H9 (cell line): ENCODE measurements around the gene NR3C2. TPM values are rescaled to one million over a fixed set of nuclear protein-coding genes. Genes with fewer than 3 reads are reported as not detected.

Experiments
- DNase-seq: peaks from one replicate; pipeline ENCODE4 v3.0.0-alpha.2; 2017
- H2AFZ ChIP-seq: one replicate; pipeline ENCODE4 v1.6.1; 2013; ENCODE audit warnings: mild to moderate bottlenecking, low read length, control low read depth, moderate library complexity
- H2AK5ac ChIP-seq: 2 replicates; pipeline ENCODE4 v1.6.1; 2013; ENCODE audit warnings: low read length, control low read depth, mixed read lengths; ENCODE audit not compliant: insufficient read length
- H2BK120ac ChIP-seq: one replicate; pipeline ENCODE4 v1.6.1; 2013; ENCODE audit warnings: low read depth, mild to moderate bottlenecking, low read length, control low read depth, inconsistent platforms; ENCODE audit not compliant: poor library complexity, severe bottlenecking
- H2BK12ac ChIP-seq: 2 replicates; pipeline ENCODE4 v1.6.1; 2013; ENCODE audit warnings: low read length, control low read depth, mixed read lengths, low read depth; ENCODE audit not compliant: insufficient read length
- H2BK15ac ChIP-seq: 2 replicates; pipeline ENCODE4 v1.6.1; 2013; ENCODE audit warnings: low read depth, low read length, control low read depth
- H2BK20ac ChIP-seq: one replicate; pipeline ENCODE4 v1.6.1; 2013; ENCODE audit warnings: low read depth, mild to moderate bottlenecking, low read length, control low read depth, inconsistent platforms; ENCODE audit not compliant: poor library complexity, severe bottlenecking
- H2BK5ac ChIP-seq: 2 replicates; pipeline ENCODE4 v1.6.1; 2013; ENCODE audit warnings: low read length, control low read depth, mixed read lengths; ENCODE audit not compliant: insufficient read length
- H3K14ac ChIP-seq: 2 replicates; pipeline ENCODE4 v1.6.1; 2013; ENCODE audit warnings: low read length, control low read depth; ENCODE audit not compliant: insufficient read depth
- H3K18ac ChIP-seq: 2 replicates; pipeline ENCODE4 v1.6.1; 2013; ENCODE audit warnings: low read depth, mild to moderate bottlenecking, mixed read lengths, low read length, control low read depth; ENCODE audit not compliant: insufficient read length
- H3K23ac ChIP-seq: 2 replicates; pipeline ENCODE4 v1.6.1; 2013; ENCODE audit warnings: low read length, control low read depth, mixed read lengths, low read depth; ENCODE audit not compliant: insufficient read length
- H3K23me2 ChIP-seq: 2 replicates; pipeline ENCODE4 v1.6.1; 2013; ENCODE audit warnings: low read depth, mild to moderate bottlenecking, mixed read lengths, low read length, control low read depth; ENCODE audit not compliant: insufficient read length, poor library complexity, severe bottlenecking
- H3K27ac ChIP-seq: 2 replicates; pipeline ENCODE4 v1.5.1; 2013; ENCODE audit warnings: low read length, control low read depth, mixed read lengths, low read depth; ENCODE audit not compliant: insufficient read length
- H3K27me3 ChIP-seq: 2 replicates; pipeline ENCODE4 v1.6.1; 2013; ENCODE audit warnings: low read length, control low read depth, inconsistent platforms; ENCODE audit not compliant: insufficient read depth
- H3K4ac ChIP-seq: 2 replicates; pipeline ENCODE4 v1.6.1; 2013; ENCODE audit warnings: low read depth, mild to moderate bottlenecking, control low read depth, inconsistent platforms, low read length, moderate library complexity
- H3K4me1 ChIP-seq: 2 replicates; pipeline ENCODE4 v1.6.1; 2013; ENCODE audit warnings: low read length, control low read depth, inconsistent platforms; ENCODE audit not compliant: insufficient read depth
- H3K4me2 ChIP-seq: 2 replicates; pipeline ENCODE4 v1.6.1; 2013; ENCODE audit warnings: low read length, control low read depth, mixed read lengths; ENCODE audit not compliant: insufficient read length, insufficient read depth
- H3K56ac ChIP-seq: 2 replicates; pipeline ENCODE4 v1.6.1; 2013; ENCODE audit warnings: low read depth, mild to moderate bottlenecking, mixed read lengths, low read length, control low read depth; ENCODE audit not compliant: insufficient read length
- H3K79me1 ChIP-seq: 2 replicates; pipeline ENCODE4 v1.6.1; 2013; ENCODE audit warnings: low read depth, mild to moderate bottlenecking, moderate library complexity, low read length, control low read depth, inconsistent platforms; ENCODE audit not compliant: insufficient read depth, poor library complexity, severe bottlenecking
- H3K79me2 ChIP-seq: 2 replicates; pipeline ENCODE4 v1.6.1; 2013; ENCODE audit warnings: low read length, control low read depth, inconsistent platforms; ENCODE audit not compliant: insufficient read depth
- H3K9ac ChIP-seq: 2 replicates; pipeline ENCODE4 v1.6.1; 2013; ENCODE audit warnings: low read length, control low read depth, mixed read lengths; ENCODE audit not compliant: insufficient read length; ENCODE audit errors: extremely low read depth
- H3K9me3 ChIP-seq: one replicate; pipeline ENCODE4 v1.6.1; 2013; ENCODE audit warnings: low read depth, low read length, inconsistent platforms; ENCODE audit not compliant: control insufficient read depth
- H3T11ph ChIP-seq: one replicate; pipeline ENCODE4 v1.6.1; 2013; ENCODE audit warnings: mild to moderate bottlenecking, low read length, control low read depth, inconsistent platforms
- H4K20me1 ChIP-seq: one replicate; pipeline ENCODE4 v1.6.1; 2013; ENCODE audit not compliant: control insufficient read depth, insufficient read length, insufficient read depth
- H4K5ac ChIP-seq: 2 replicates; pipeline ENCODE4 v1.6.1; 2013; ENCODE audit warnings: low read depth, mild to moderate bottlenecking, mixed read lengths, low read length, control low read depth; ENCODE audit not compliant: insufficient read length
- H4K8ac ChIP-seq: replicated peaks from 2 replicates; pipeline ENCODE4 v1.6.1; 2013; ENCODE audit warnings: low read length, control low read depth, mixed read lengths, low read depth; ENCODE audit not compliant: insufficient read length
- H4K91ac ChIP-seq: 2 replicates; pipeline ENCODE4 v1.6.1; 2013; ENCODE audit warnings: low read depth, mild to moderate bottlenecking, moderate library complexity, mixed read lengths, low read length, control low read depth; ENCODE audit not compliant: insufficient read length
- H3K27ac Mint-ChIP-seq, 3 experiments: 2 replicates in 2 of 3; 3 replicates in 1 of 3; pipeline ENCODE4 v1.8.0; 2020 to 2021; ENCODE audit warnings: mixed read lengths in 3 of 3, mild to moderate bottlenecking in 1 of 3, moderate library complexity in 1 of 3
- H3K27me3 Mint-ChIP-seq: 2 replicates; pipeline ENCODE4 v1.8.0; 2021; ENCODE audit warnings: low read depth, mild to moderate bottlenecking, moderate library complexity, mixed read lengths
- H3K36me3 Mint-ChIP-seq, 3 experiments: 2 replicates in 2 of 3; 3 replicates in 1 of 3; pipeline ENCODE4 v1.8.0; 2020 to 2021; ENCODE audit warnings: low read depth in 3 of 3, mixed read lengths in 3 of 3; ENCODE audit not compliant: insufficient read depth in 1 of 3
- H3K4me1 Mint-ChIP-seq, 2 experiments: 2 replicates each; pipeline ENCODE4 v1.8.0; 2020; ENCODE audit warnings: mixed read lengths in 2 of 2
- H3K4me3 Mint-ChIP-seq, 2 experiments: 2 replicates in 1 of 2; 3 replicates in 1 of 2; pipeline ENCODE4 v1.8.0; 2020 to 2021; ENCODE audit warnings: mild to moderate bottlenecking in 2 of 2, mixed read lengths in 2 of 2, moderate library complexity in 1 of 2
- H3K9me3 Mint-ChIP-seq, 2 experiments: 2 replicates in 1 of 2; 3 replicates in 1 of 2; pipeline ENCODE4 v1.8.0; 2020; ENCODE audit warnings: mild to moderate bottlenecking in 2 of 2, mixed read lengths in 2 of 2, moderate library complexity in 1 of 2
- WGBS: extraction: QIAGEN DNeasy Blood & Tissue Kit; methylation state at CpG from one replicate; pipeline ENCODE4 v1.1.7; 2013; ENCODE audit warnings: missing lambda C conversion rate, low lambda C conversion rate, mixed read lengths; ENCODE audit not compliant: insufficient read length; ENCODE audit errors: extremely low coverage; 5-methylcytosine and 5-hydroxymethylcytosine counted together
- total RNA-seq: library from RNA; stranded (reverse); gene quantifications from 2 replicates; pipeline ENCODE4 v1.2.1, GENCODE V29; 2021
- TF ChIP-seq, protein P1 (sequence below): fragments of 200-600 bp; sonication (generic); conservative IDR thresholded peaks from 3 replicates; pipeline ENCODE4 v1.8.0; 2021; ENCODE audit warnings: antibody characterized with exemption, mild to moderate bottlenecking

The NR3C2 gene
- total RNA-seq, 1 experiment from 2014 or later: 1.4 TPM

DNA sequence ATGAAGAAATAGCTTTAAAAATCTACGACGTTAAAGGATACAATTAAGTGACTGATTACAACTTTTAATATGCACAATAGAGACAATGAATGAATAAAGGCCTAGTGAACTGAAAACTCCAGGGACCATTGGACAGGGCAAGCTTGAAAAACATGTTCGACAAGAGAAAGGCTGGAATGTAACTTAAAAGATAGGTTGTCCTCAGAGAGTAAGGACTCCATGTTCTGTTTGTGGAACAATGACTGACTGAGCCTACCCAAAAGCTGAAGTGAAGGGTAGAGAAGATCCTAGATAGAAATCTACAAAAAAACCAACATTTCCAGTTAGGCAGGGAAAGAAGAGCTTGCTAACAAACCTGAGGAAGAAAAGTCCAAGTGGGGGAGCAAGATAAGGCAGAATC lies 173.4 kb downstream of the NR3C2 start:
- H3K4me3 Mint-ChIP-seq: no peak overlapping the region
- H3K4me1 Mint-ChIP-seq: no peaks in the 10 kb centered on the region
- no peak overlapping the region for H2BK120ac ChIP-seq
- no peak overlapping the region for H4K8ac ChIP-seq
- TF ChIP-seq, protein P1, sequence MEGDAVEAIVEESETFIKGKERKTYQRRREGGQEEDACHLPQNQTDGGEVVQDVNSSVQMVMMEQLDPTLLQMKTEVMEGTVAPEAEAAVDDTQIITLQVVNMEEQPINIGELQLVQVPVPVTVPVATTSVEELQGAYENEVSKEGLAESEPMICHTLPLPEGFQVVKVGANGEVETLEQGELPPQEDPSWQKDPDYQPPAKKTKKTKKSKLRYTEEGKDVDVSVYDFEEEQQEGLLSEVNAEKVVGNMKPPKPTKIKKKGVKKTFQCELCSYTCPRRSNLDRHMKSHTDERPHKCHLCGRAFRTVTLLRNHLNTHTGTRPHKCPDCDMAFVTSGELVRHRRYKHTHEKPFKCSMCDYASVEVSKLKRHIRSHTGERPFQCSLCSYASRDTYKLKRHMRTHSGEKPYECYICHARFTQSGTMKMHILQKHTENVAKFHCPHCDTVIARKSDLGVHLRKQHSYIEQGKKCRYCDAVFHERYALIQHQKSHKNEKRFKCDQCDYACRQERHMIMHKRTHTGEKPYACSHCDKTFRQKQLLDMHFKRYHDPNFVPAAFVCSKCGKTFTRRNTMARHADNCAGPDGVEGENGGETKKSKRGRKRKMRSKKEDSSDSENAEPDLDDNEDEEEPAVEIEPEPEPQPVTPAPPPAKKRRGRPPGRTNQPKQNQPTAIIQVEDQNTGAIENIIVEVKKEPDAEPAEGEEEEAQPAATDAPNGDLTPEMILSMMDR: no peak
- no peaks in the 10 kb centered on the region for H3K79me1 ChIP-seq
- H4K20me1 ChIP-seq: no peaks in the 10 kb centered on the region
- H3K4me2 ChIP-seq: no peak overlapping the region
- no peaks in the 10 kb centered on the region for H3K79me2 ChIP-seq
- H2BK12ac ChIP-seq: no peak overlapping the region
- no peaks in the 10 kb centered on the region for H3K9me3 ChIP-seq
- H3K27me3 ChIP-seq: no peaks in the 10 kb centered on the region
- no peak overlapping the region for H3K9ac ChIP-seq
- H3K23me2 ChIP-seq: no peaks in the 10 kb centered on the region
- no peak overlapping the region for H3K23ac ChIP-seq
- H3K27ac ChIP-seq: no peak overlapping the region
- H3K27ac Mint-ChIP-seq: no peak overlapping the region
- no peak overlapping the region for H2AK5ac ChIP-seq
- no peaks in the 10 kb centered on the region for H3K36me3 Mint-ChIP-seq
- H2AFZ ChIP-seq: no peak overlapping the region
- no peak overlapping the region for H3K18ac ChIP-seq
- H3K56ac ChIP-seq: no peak overlapping the region
- H2BK15ac ChIP-seq: no peak overlapping the region
- H4K5ac ChIP-seq: no peak overlapping the region
- H2BK5ac ChIP-seq: no peak overlapping the region
- no peaks in the 10 kb centered on the region for H3K9me3 Mint-ChIP-seq
- no peak for DNase-seq
- H3K4ac ChIP-seq: no peak overlapping the region
- no peak overlapping the region for H2BK20ac ChIP-seq
- H3K14ac ChIP-seq: no peak overlapping the region
- WGBS: no CpG with 5 or more reads among the region's 3 CpGs
- H4K91ac ChIP-seq: no peak overlapping the region
- H3K4me1 ChIP-seq: no peaks in the 10 kb centered on the region
- no peak overlapping the region for H3T11ph ChIP-seq
- no peaks in the 10 kb centered on the region for H3K27me3 Mint-ChIP-seq
